Liver (tissue), 3 donors: Measurements from ENCODE around the gene PLA2G4A.

Source experiments
- JUND ChIP-seq, 2 donors: IDR thresholded peaks; 2 replicates each; pipeline ENCODE4 v1.6.1; 2016; ENCODE audit warnings: antibody characterized with exemption in 2 of 2
- REST ChIP-seq: IDR thresholded peaks from 2 replicates; pipeline ENCODE4 v1.6.1; 2016; ENCODE audit warnings: antibody characterized with exemption, mild to moderate bottlenecking
- SP1 ChIP-seq: IDR thresholded peaks from 2 replicates; pipeline ENCODE4 v1.6.1; 2018; ENCODE audit warnings: antibody characterized with exemption, mild to moderate bottlenecking
- YY1 ChIP-seq: IDR thresholded peaks from 2 replicates; pipeline ENCODE4 v1.6.1; 2016; ENCODE audit warnings: antibody characterized with exemption, mild to moderate bottlenecking
- TF ChIP-seq, protein P1 (sequence below): fragments of 150-350 bp; IDR thresholded peaks from 2 replicates; pipeline ENCODE4 v1.5.1; 2017; ENCODE audit warnings: improper control_type of control experiment, low read depth, low read length; ENCODE audit not compliant: missing input control
- donor health status: healthy.
- donor health status: healthy.

GRCh38 chr1:186958520-186958919 is 129.8 kb downstream of the PLA2G4A start:
- TF ChIP-seq, protein P1, sequence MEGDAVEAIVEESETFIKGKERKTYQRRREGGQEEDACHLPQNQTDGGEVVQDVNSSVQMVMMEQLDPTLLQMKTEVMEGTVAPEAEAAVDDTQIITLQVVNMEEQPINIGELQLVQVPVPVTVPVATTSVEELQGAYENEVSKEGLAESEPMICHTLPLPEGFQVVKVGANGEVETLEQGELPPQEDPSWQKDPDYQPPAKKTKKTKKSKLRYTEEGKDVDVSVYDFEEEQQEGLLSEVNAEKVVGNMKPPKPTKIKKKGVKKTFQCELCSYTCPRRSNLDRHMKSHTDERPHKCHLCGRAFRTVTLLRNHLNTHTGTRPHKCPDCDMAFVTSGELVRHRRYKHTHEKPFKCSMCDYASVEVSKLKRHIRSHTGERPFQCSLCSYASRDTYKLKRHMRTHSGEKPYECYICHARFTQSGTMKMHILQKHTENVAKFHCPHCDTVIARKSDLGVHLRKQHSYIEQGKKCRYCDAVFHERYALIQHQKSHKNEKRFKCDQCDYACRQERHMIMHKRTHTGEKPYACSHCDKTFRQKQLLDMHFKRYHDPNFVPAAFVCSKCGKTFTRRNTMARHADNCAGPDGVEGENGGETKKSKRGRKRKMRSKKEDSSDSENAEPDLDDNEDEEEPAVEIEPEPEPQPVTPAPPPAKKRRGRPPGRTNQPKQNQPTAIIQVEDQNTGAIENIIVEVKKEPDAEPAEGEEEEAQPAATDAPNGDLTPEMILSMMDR = no peak
- TF ChIP-seq JUND (IDR thresholded peaks at IDR 0.05) (no peak), SP1 (no peak), YY1 (no peak), REST (no peak)
